ENCODE results near the gene MGAT3.

DNA sequence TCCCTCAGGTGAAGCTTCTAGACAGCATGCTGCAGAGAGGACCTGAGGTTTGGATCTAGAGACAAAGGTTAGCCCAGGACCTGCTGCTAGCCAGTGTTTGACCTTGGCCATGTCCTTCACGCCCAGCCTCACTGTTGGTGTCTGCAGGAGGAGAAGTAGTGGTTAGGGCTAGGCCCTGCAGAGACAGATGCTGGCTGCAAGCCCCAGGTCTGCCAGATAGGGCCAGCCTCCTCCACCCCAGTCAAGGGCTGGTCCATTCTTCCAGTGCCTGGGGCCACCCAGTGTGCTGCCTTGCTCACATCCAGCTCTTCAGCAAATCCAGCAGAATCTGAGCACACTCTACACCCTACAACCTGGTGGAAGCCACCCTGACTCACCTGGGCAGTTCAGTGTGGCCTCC, 23.7 kb downstream of the MGAT3 start:
- TF ChIP-seq, protein P1, sequence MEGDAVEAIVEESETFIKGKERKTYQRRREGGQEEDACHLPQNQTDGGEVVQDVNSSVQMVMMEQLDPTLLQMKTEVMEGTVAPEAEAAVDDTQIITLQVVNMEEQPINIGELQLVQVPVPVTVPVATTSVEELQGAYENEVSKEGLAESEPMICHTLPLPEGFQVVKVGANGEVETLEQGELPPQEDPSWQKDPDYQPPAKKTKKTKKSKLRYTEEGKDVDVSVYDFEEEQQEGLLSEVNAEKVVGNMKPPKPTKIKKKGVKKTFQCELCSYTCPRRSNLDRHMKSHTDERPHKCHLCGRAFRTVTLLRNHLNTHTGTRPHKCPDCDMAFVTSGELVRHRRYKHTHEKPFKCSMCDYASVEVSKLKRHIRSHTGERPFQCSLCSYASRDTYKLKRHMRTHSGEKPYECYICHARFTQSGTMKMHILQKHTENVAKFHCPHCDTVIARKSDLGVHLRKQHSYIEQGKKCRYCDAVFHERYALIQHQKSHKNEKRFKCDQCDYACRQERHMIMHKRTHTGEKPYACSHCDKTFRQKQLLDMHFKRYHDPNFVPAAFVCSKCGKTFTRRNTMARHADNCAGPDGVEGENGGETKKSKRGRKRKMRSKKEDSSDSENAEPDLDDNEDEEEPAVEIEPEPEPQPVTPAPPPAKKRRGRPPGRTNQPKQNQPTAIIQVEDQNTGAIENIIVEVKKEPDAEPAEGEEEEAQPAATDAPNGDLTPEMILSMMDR (IDR thresholded peaks at IDR 0.05), result no peak
- TF ChIP-seq POLR2A (IDR thresholded peaks at IDR 0.05), result no peak
- TF ChIP-seq POLR2AphosphoS5 (IDR thresholded peaks at IDR 0.05), result no peak
- TF ChIP-seq EP300 (IDR thresholded peaks at IDR 0.05), result no peak

Measured in upper lobe of left lung (tissue), 4 donors.